Adrenal gland (tissue), 12 donors: ENCODE data around the gene GRID1. TPM values are rescaled to one million over a fixed set of nuclear protein-coding genes. Genes with fewer than 3 reads are reported as not detected.

Experiments
- DNase-seq, 7 donors: peaks; one replicate each; pipeline ENCODE4 v3.0.0-alpha.2; 2019 to 2020
- H3K27ac ChIP-seq, 5 donors: fragments of 200-600 bp; sonication (generic) in 4 of 5; 1 replicate in 3 of 5; 2 replicates in 2 of 5; pipeline versions ENCODE4 v1.5.1 to v1.8.0; 2016 to 2020; ENCODE audit warnings: mild to moderate bottlenecking in 1 of 5
- H3K27me3 ChIP-seq: fragments of 200-600 bp; 2 replicates; pipeline ENCODE4 v1.8.0; 2021
- H3K36me3 ChIP-seq, 2 donors: fragments of 200-600 bp; replicated peaks in 1 of 2; 1 replicate in 1 of 2; 2 replicates in 1 of 2; pipeline versions ENCODE4 v1.5.1 to v1.8.0; 2018 to 2022
- H3K4me1 ChIP-seq, 2 donors: fragments of 200-600 bp; replicated peaks in 1 of 2; 1 replicate in 1 of 2; 2 replicates in 1 of 2; pipeline versions ENCODE4 v1.5.1 to v1.8.0; 2018 to 2021
- H3K4me3 ChIP-seq, 4 donors: fragments of 200-600 bp; sonication (generic) in 3 of 4; one replicate each; pipeline ENCODE4 v1.5.1; 2016 to 2018
- H3K9me3 ChIP-seq, 3 donors: fragments of 200-600 bp; sonication (generic) in 1 of 3; replicated peaks in 1 of 3; 1 replicate in 2 of 3; 2 replicates in 1 of 3; pipeline versions ENCODE4 v1.5.1 to v1.8.0; 2016 to 2021
- POLR2A ChIP-seq, 2 donors: fragments of 450-650 bp; IDR thresholded peaks; one replicate each; pipeline ENCODE4 v1.6.1; 2017; ENCODE audit warnings: antibody characterized with exemption in 2 of 2, mild to moderate bottlenecking in 2 of 2, moderate library complexity in 1 of 2
- WGBS, 4 donors: extraction: QIAGEN DNeasy Blood & Tissue Kit in 2 of 4; methylation state at CpG; one replicate each; pipeline versions ENCODE4 v1.1.5 to v1.1.7; 2013 to 2017; 5-methylcytosine and 5-hydroxymethylcytosine counted together
- intact Hi-C, 2 donors: fragments of 100-400 bp; cut with DNase I; formaldehyde crosslinking; loops; one replicate each; pipeline versions ENCODE4 v1.14.1 to v1.15.0; 2022 to 2023
- polyA plus RNA-seq, 3 donors: library from polyadenylated mRNA; stranded (reverse); fragments of 200-250 nt in 2 of 3; fragments of 350-450 nt in 1 of 3; fragmentation: Illumina TruSeq in 1 of 3; extraction: RNeasy Lipid Tissue Mini Kit (QIAGEN cat#74804) in 1 of 3; gene quantifications; one replicate each; pipeline ENCODE4 v1.2.3, GENCODE V29; 2013 to 2014
- total RNA-seq, 9 donors: library from RNA; depleted of rRNA in 4 of 9; stranded (reverse); fragments of >200 nt in 4 of 9; fragments of 120-200 nt in 1 of 9; fragmentation: NEBNext Ultra II Directional in 1 of 9; extraction: Animal tissue kit (Norgen Biotek cat#: 25700) in 1 of 9; gene quantifications; one replicate each; pipeline versions ENCODE4 v1.1.0 to v1.2.4, GENCODE V29; 2013 to 2023
- TF ChIP-seq, protein P1 (sequence below), 6 experiments: fragments of 450-650 bp in 4 of 6; fragments of 200-600 bp in 2 of 6; sonication (generic) in 1 of 6; IDR thresholded peaks; 1 replicate in 5 of 6; 2 replicates in 1 of 6; pipeline versions ENCODE4 v1.5.1 to v1.8.0; 2016 to 2021; ENCODE audit warnings: antibody characterized with exemption in 6 of 6, mild to moderate bottlenecking in 2 of 6, moderate library complexity in 1 of 6
- donor health status: healthy with polysubstance abuse.
- donor health status: Bipolar disorder and iron deficiency.
- donor health status: DM: yes; HTN: yes; CAD: no.
- donor health status: DM: no; HTN: no; CAD: no.
- donor health status: DM: no; HTN: no; CAD: no.
- donor health status: DM: yes; HTN: yes; CAD: no.

Gene GRID1
- total and polyA plus RNA-seq, 12 donors, result 2.2 to 8.0 (median 4.1) TPM

DNA sequence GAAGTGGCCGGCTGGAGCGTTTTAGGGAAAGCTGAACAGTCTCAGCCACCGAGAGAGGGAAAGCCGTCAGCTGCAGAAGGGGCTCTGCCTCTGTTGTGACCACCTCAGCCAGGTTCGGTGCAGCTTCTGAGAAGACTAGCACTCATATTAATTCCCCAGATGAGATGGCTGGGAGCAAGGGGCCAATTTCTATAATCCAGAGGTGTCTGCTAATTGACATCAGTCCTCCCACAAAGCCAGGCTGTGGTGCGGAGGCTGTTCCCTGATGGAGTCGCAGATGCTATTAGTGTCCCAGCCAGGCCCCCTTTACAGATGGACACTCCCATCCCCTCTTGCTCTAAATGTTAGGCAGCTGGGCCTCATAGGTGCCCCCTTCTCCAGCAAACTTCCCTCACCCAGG is 133.5 kb downstream of the GRID1 start:
- Histone ChIP-seq H3K9me3 (no peaks in the 10 kb centered on the region), H3K27me3 (no peaks in the 10 kb centered on the region), H3K4me3 (no peak overlapping the region), H3K36me3 (no peaks in the 10 kb centered on the region), H3K4me1 (no peaks in the 10 kb centered on the region), H3K27ac (no peak overlapping the region)
- intact Hi-C loops, result no loop called here
- no peak for TF ChIP-seq POLR2A (IDR thresholded peaks at IDR 0.05)
- WGBS, 4 donors, result 78 to 86% (median 83%) methylated on average over 7 of the region's 7 CpGs
- DNase-seq, result no peak

- intact Hi-C loops, result no loop called here
- TF ChIP-seq, protein P1, sequence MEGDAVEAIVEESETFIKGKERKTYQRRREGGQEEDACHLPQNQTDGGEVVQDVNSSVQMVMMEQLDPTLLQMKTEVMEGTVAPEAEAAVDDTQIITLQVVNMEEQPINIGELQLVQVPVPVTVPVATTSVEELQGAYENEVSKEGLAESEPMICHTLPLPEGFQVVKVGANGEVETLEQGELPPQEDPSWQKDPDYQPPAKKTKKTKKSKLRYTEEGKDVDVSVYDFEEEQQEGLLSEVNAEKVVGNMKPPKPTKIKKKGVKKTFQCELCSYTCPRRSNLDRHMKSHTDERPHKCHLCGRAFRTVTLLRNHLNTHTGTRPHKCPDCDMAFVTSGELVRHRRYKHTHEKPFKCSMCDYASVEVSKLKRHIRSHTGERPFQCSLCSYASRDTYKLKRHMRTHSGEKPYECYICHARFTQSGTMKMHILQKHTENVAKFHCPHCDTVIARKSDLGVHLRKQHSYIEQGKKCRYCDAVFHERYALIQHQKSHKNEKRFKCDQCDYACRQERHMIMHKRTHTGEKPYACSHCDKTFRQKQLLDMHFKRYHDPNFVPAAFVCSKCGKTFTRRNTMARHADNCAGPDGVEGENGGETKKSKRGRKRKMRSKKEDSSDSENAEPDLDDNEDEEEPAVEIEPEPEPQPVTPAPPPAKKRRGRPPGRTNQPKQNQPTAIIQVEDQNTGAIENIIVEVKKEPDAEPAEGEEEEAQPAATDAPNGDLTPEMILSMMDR (IDR thresholded peaks at IDR 0.05), result no peak
- TF ChIP-seq POLR2A (IDR thresholded peaks at IDR 0.05), result no peak
- H3K27ac ChIP-seq, result no peak overlapping the region
- no peaks in the 10 kb centered on the region for H3K4me1 ChIP-seq
- 21 to 41% (median 29%) methylated on average over 1 of the region's 1 CpG for WGBS, 4 donors
- no peaks in the 10 kb centered on the region for H3K36me3 ChIP-seq
- no peak overlapping the region for H3K4me3 ChIP-seq
- no peaks in the 10 kb centered on the region for H3K9me3 ChIP-seq
- H3K27me3 ChIP-seq, result no peaks in the 10 kb centered on the region
- no peak for DNase-seq
These were observed 134.0 kb downstream of the GRID1 start for GRCh38 chr10:86232644-86233043.

GRCh38 chr10:86231796-86232560 is 134.6 kb downstream of the GRID1 start:
- intact Hi-C loops, result no loop called here

GRCh38 chr10:86230557-86231180 is 135.9 kb downstream of the GRID1 start:
- H3K27me3 ChIP-seq, result no peaks in the 10 kb centered on the region
- intact Hi-C loops, result no loop called here
- H3K4me1 ChIP-seq, result no peaks in the 10 kb centered on the region
- no peak overlapping the region for H3K27ac ChIP-seq
- DNase-seq, result no peak
- no peaks in the 10 kb centered on the region for H3K36me3 ChIP-seq
- no peak for TF ChIP-seq POLR2A (IDR thresholded peaks at IDR 0.05)
- TF ChIP-seq, protein P1 (IDR thresholded peaks at IDR 0.05), result no peak
- WGBS, 4 donors, result 87 to 93% (median 92%) methylated on average over 5 to 7 of the region's 7 CpGs
- H3K9me3 ChIP-seq, result no peaks in the 10 kb centered on the region
- no peak overlapping the region for H3K4me3 ChIP-seq

More at GRCh38 chr10:86231796-86232560, 134.6 kb downstream of the GRID1 start:
- Histone ChIP-seq H3K9me3 (no peaks in the 10 kb centered on the region), H3K36me3 (no peaks in the 10 kb centered on the region), H3K4me3 (no peak overlapping the region), H3K4me1 (no peaks in the 10 kb centered on the region), H3K27ac (no peak overlapping the region), H3K27me3 (no peaks in the 10 kb centered on the region)
- TF ChIP-seq, protein P1 (IDR thresholded peaks at IDR 0.05), result no peak
- TF ChIP-seq POLR2A (IDR thresholded peaks at IDR 0.05), result no peak
- no peak for DNase-seq
- WGBS, 4 donors, result 78 to 82% (median 81%) methylated on average over 11 of the region's 11 CpGs
